Nephron (organoid): Measurements from ENCODE around the gene SYT6.

Experiments used
- H3K27ac Mint-ChIP-seq, 3 experiments: 2 replicates each; pipeline ENCODE4 v1.8.0; 2020; ENCODE audit warnings: mixed read lengths in 3 of 3, mild to moderate bottlenecking in 2 of 3, moderate library complexity in 1 of 3
- H3K27me3 Mint-ChIP-seq: 2 replicates; pipeline ENCODE4 v1.8.0; 2021; ENCODE audit warnings: low read depth, mild to moderate bottlenecking, moderate library complexity, mixed read lengths
- H3K36me3 Mint-ChIP-seq: 2 replicates; pipeline ENCODE4 v1.8.0; 2020; ENCODE audit warnings: low read depth, mixed read lengths
- H3K4me1 Mint-ChIP-seq: 2 replicates; pipeline ENCODE4 v1.8.0; 2020; ENCODE audit warnings: mixed read lengths
- H3K4me3 Mint-ChIP-seq, 3 experiments: 2 replicates each; pipeline ENCODE4 v1.8.0; 2020; ENCODE audit warnings: mild to moderate bottlenecking in 3 of 3, mixed read lengths in 3 of 3, moderate library complexity in 2 of 3
- H3K9me3 Mint-ChIP-seq: 2 replicates; pipeline ENCODE4 v1.8.0; 2020; ENCODE audit warnings: mixed read lengths
- CTCF ChIP-seq, 3 experiments: fragments of 200-600 bp; sonication (generic); IDR thresholded peaks; one replicate each; pipeline ENCODE4 v1.5.0; 2021; ENCODE audit warnings: antibody characterized with exemption in 3 of 3; ENCODE audit not compliant: unreplicated experiment in 3 of 3

The SYT6 gene

GRCh38 chr1:114088392-114089299 lies 65.0 kb downstream of the SYT6 start:
- Mint-ChIP-seq H3K4me1 (peaks cover 47% of the 10 kb centered on the region), H3K27ac (peak overlapping the region in 1 of 3 experiments; percentile 6), H3K36me3 (no peaks in the 10 kb centered on the region), H3K9me3 (peaks cover 3% of the 10 kb centered on the region), H3K4me3 (no peak overlapping the region), H3K27me3 (peaks cover 11% of the 10 kb centered on the region)
- TF ChIP-seq CTCF (IDR thresholded peaks at IDR 0.05; ENCODE audit: unreplicated experiment in 3 of 3) = no peak

- TF ChIP-seq CTCF (IDR thresholded peaks at IDR 0.05; ENCODE audit: unreplicated experiment in 3 of 3) = no peak
- Mint-ChIP-seq H3K36me3 (no peaks in the 10 kb centered on the region), H3K27ac (no peak overlapping the region), H3K4me1 (peaks cover 52% of the 10 kb centered on the region), H3K4me3 (no peak overlapping the region), H3K9me3 (peaks cover 3% of the 10 kb centered on the region), H3K27me3 (peaks cover 11% of the 10 kb centered on the region)
Measured at GRCh38 chr1:114087495-114087894, 66.2 kb downstream of the SYT6 start.

GRCh38 chr1:114086601-114087368 lies 66.9 kb downstream of the SYT6 start:
- no peak for TF ChIP-seq CTCF (IDR thresholded peaks at IDR 0.05; ENCODE audit: unreplicated experiment in 3 of 3)
- no peak overlapping the region for H3K4me3 Mint-ChIP-seq
- no peak overlapping the region for H3K27ac Mint-ChIP-seq
- peaks cover 3% of the 10 kb centered on the region for H3K9me3 Mint-ChIP-seq
- peaks cover 11% of the 10 kb centered on the region for H3K27me3 Mint-ChIP-seq
- peaks cover 52% of the 10 kb centered on the region for H3K4me1 Mint-ChIP-seq
- no peaks in the 10 kb centered on the region for H3K36me3 Mint-ChIP-seq

- H3K27ac Mint-ChIP-seq = peak overlapping the region in 1 of 3 experiments; percentile 75
- H3K4me1 Mint-ChIP-seq = peaks cover 49% of the 10 kb centered on the region
- H3K4me3 Mint-ChIP-seq = no peak overlapping the region
- peaks cover 3% of the 10 kb centered on the region for H3K9me3 Mint-ChIP-seq
- TF ChIP-seq CTCF (IDR thresholded peaks at IDR 0.05; ENCODE audit: unreplicated experiment in 3 of 3) = no peak
- H3K36me3 Mint-ChIP-seq = no peaks in the 10 kb centered on the region
- peaks cover 12% of the 10 kb centered on the region for H3K27me3 Mint-ChIP-seq
Measured at GRCh38 chr1:114082867-114083585, 70.6 kb downstream of the SYT6 start.

GRCh38 chr1:114082304-114082630 lies 71.4 kb downstream of the SYT6 start:
- Mint-ChIP-seq H3K4me3 (no peak overlapping the region), H3K4me1 (peaks cover 47% of the 10 kb centered on the region), H3K27ac (peak overlapping the region; percentile 51 to 75 (median 74)), H3K27me3 (peaks cover 9% of the 10 kb centered on the region), H3K36me3 (no peaks in the 10 kb centered on the region), H3K9me3 (peaks cover 3% of the 10 kb centered on the region)
- no peak for TF ChIP-seq CTCF (IDR thresholded peaks at IDR 0.05; ENCODE audit: unreplicated experiment in 3 of 3)
